Measurements from ENCODE around the gene RAD51AP1.

DNA sequence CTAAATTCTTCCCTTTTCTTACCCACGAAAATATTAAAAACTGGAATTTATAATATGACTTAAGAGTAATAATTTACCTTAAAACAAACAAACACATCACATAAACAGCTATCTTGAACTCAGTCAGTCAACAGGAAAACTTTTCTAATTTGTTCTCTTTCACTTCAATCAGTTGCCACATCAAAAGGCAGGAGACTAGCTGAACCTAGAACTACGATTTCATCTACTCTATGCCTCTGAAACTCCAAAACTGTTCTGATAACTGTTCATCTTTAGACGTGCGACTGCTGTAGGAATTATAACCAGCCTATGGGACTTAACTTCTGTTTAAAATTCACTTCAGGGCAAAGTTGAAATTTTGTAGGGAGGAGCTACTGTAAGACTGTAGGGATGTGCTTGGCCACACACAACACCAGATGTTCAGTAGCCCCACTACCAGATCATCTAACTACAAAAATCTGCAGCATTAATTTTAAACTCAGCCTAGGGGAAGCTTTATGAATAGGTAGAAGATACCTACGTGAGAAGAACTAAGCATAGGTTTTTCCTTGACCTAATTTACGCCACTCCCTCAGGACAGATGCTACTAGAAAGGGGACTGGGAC, 7.6 kb upstream of the RAD51AP1 start:
- TF ChIP-seq EZH2 (IDR thresholded peaks at IDR 0.05; ENCODE audit: insufficient read depth, poor library complexity, severe bottlenecking) (no peak), EZH2phosphoT487 (IDR thresholded peaks at IDR 0.05; ENCODE audit: insufficient read depth, low read depth) (no peak)

Data from GM23248 (cell line).